ENCODE measurements around the gene AMZ2.
"Not testable (repeated sequence)": the region's sequence is repeated elsewhere in the genome, so short reads cannot be mapped to it uniquely, and the experiment has no call there.

AMZ2 gene

GRCh38 chr17:68232741-68233140 lies 15.1 kb upstream of the AMZ2 start:
- H3K4me3 Mint-ChIP-seq; H3K9me3 Mint-ChIP-seq; H3K36me3 Mint-ChIP-seq (ENCODE audit: low read depth); H3K27me3 Mint-ChIP-seq; H3K27ac Mint-ChIP-seq: not testable (repeated sequence)
- peaks cover 75% of the 10 kb centered on the region for H3K4me1 Mint-ChIP-seq (ENCODE audit: low read depth)

GRCh38 chr17:68234726-68235335 lies 13.0 kb upstream of the AMZ2 start:
- H3K4me3 Mint-ChIP-seq: peak overlapping the region; percentile 55
- not testable (repeated sequence) for H3K36me3 Mint-ChIP-seq (ENCODE audit: low read depth); H3K27me3 Mint-ChIP-seq; H3K9me3 Mint-ChIP-seq
- H3K27ac Mint-ChIP-seq: peak overlapping the region; percentile 87
- peaks cover 79% of the 10 kb centered on the region for H3K4me1 Mint-ChIP-seq (ENCODE audit: low read depth)

GRCh38 chr17:68235336-68235791 lies 12.5 kb upstream of the AMZ2 start:
- not testable (repeated sequence) for H3K9me3 Mint-ChIP-seq; H3K27me3 Mint-ChIP-seq; H3K36me3 Mint-ChIP-seq (ENCODE audit: low read depth)
- Mint-ChIP-seq H3K4me3 (peak overlapping the region; percentile 55), H3K27ac (peak overlapping the region; percentile 87), H3K4me1 (ENCODE audit: low read depth) (peaks cover 84% of the 10 kb centered on the region)

- H3K27me3 Mint-ChIP-seq; H3K9me3 Mint-ChIP-seq; H3K36me3 Mint-ChIP-seq (ENCODE audit: low read depth): not testable (repeated sequence)
- Mint-ChIP-seq H3K4me1 (ENCODE audit: low read depth) (peaks cover 76% of the 10 kb centered on the region), H3K4me3 (peak overlapping the region; percentile 83), H3K27ac (peak overlapping the region; percentile 97)
Observed at GRCh38 chr17:68237369-68238163, 10.3 kb upstream of the AMZ2 start.

- Mint-ChIP-seq H3K36me3 (ENCODE audit: low read depth) (no peaks in the 10 kb centered on the region), H3K27ac (peak overlapping the region; percentile 97), H3K9me3 (no peaks in the 10 kb centered on the region), H3K4me3 (peak overlapping the region; percentile 83), H3K27me3 (no peaks in the 10 kb centered on the region), H3K4me1 (ENCODE audit: low read depth) (peaks cover 68% of the 10 kb centered on the region)
Observed at GRCh38 chr17:68238164-68238870, 9.5 kb upstream of the AMZ2 start.

- Mint-ChIP-seq H3K27ac (peak overlapping the region; percentile 97), H3K4me1 (ENCODE audit: low read depth) (peaks cover 63% of the 10 kb centered on the region), H3K36me3 (ENCODE audit: low read depth) (no peaks in the 10 kb centered on the region)
Observed at GRCh38 chr17:68238871-68239253, 9.0 kb upstream of the AMZ2 start.

GRCh38 chr17:68239632-68240366 lies 8.0 kb upstream of the AMZ2 start:
- no peaks in the 10 kb centered on the region for H3K9me3 Mint-ChIP-seq
- H3K27ac Mint-ChIP-seq: peak overlapping the region; percentile 97
- H3K27me3 Mint-ChIP-seq: no peaks in the 10 kb centered on the region
- H3K36me3 Mint-ChIP-seq (ENCODE audit: low read depth): no peaks in the 10 kb centered on the region
- H3K4me3 Mint-ChIP-seq: peak overlapping the region; percentile 83
- H3K4me1 Mint-ChIP-seq (ENCODE audit: low read depth): peaks cover 55% of the 10 kb centered on the region

More at GRCh38 chr17:68238871-68239253, 9.0 kb upstream of the AMZ2 start:
- Mint-ChIP-seq H3K27me3 (no peaks in the 10 kb centered on the region), H3K9me3 (no peaks in the 10 kb centered on the region), H3K4me3 (peak overlapping the region; percentile 83)

- no peaks in the 10 kb centered on the region for H3K9me3 Mint-ChIP-seq
- peaks cover 20% of the 10 kb centered on the region for H3K36me3 Mint-ChIP-seq (ENCODE audit: low read depth)
- no peaks in the 10 kb centered on the region for H3K27me3 Mint-ChIP-seq
- peak overlapping the region; percentile 88 for H3K4me3 Mint-ChIP-seq
- peak overlapping the region; percentile 97 for H3K27ac Mint-ChIP-seq
- H3K4me1 Mint-ChIP-seq (ENCODE audit: low read depth): peaks cover 42% of the 10 kb centered on the region
Observed at GRCh38 chr17:68246271-68247028, 1.4 kb upstream of the AMZ2 start.

- peaks cover 57% of the 10 kb centered on the region for H3K4me1 Mint-ChIP-seq (ENCODE audit: low read depth)
- H3K9me3 Mint-ChIP-seq: no peaks in the 10 kb centered on the region
- peak overlapping the region; percentile 97 for H3K27ac Mint-ChIP-seq
- no peaks in the 10 kb centered on the region for H3K27me3 Mint-ChIP-seq
- H3K36me3 Mint-ChIP-seq (ENCODE audit: low read depth): peaks cover 38% of the 10 kb centered on the region
- H3K4me3 Mint-ChIP-seq: peak overlapping the region; percentile 88
Observed at GRCh38 chr17:68248199-68248825, 469 bp downstream of the AMZ2 start.

- H3K27ac Mint-ChIP-seq: peak overlapping the region; percentile 97
- H3K36me3 Mint-ChIP-seq (ENCODE audit: low read depth): peaks cover 42% of the 10 kb centered on the region
- H3K27me3 Mint-ChIP-seq: no peaks in the 10 kb centered on the region
- H3K4me1 Mint-ChIP-seq (ENCODE audit: low read depth): peaks cover 63% of the 10 kb centered on the region
- no peaks in the 10 kb centered on the region for H3K9me3 Mint-ChIP-seq
- H3K4me3 Mint-ChIP-seq: peak overlapping the region; percentile 88
Observed at GRCh38 chr17:68248891-68249290, 1.0 kb downstream of the AMZ2 start.

GRCh38 chr17:68249354-68249765 lies 1.5 kb downstream of the AMZ2 start:
- Mint-ChIP-seq H3K9me3 (no peaks in the 10 kb centered on the region), H3K27me3 (no peaks in the 10 kb centered on the region), H3K4me1 (ENCODE audit: low read depth) (peaks cover 68% of the 10 kb centered on the region), H3K4me3 (peak overlapping the region; percentile 88), H3K36me3 (ENCODE audit: low read depth) (peaks cover 47% of the 10 kb centered on the region), H3K27ac (peak overlapping the region; percentile 97)

GRCh38 chr17:68253426-68253825 lies 5.6 kb downstream of the AMZ2 start:
- not testable (repeated sequence) for H3K27me3 Mint-ChIP-seq, H3K9me3 Mint-ChIP-seq
- H3K27ac Mint-ChIP-seq: peak overlapping the region; percentile 79
- peak overlapping the region; percentile 24 for H3K4me3 Mint-ChIP-seq
- peaks cover 75% of the 10 kb centered on the region for H3K36me3 Mint-ChIP-seq (ENCODE audit: low read depth)
- H3K4me1 Mint-ChIP-seq (ENCODE audit: low read depth): peaks cover 96% of the 10 kb centered on the region

GRCh38 chr17:68255151-68255550 lies 7.3 kb downstream of the AMZ2 start:
- Mint-ChIP-seq H3K36me3 (ENCODE audit: low read depth) (peaks cover 70% of the 10 kb centered on the region), H3K4me3 (no peak overlapping the region), H3K9me3 (no peaks in the 10 kb centered on the region), H3K27ac (peak overlapping the region; percentile 17), H3K27me3 (no peaks in the 10 kb centered on the region), H3K4me1 (ENCODE audit: low read depth) (peaks cover 95% of the 10 kb centered on the region)
